Kidney epithelial cell (primary cell): ENCODE data around the gene SAMD1. TPM values are rescaled to one million over a fixed set of nuclear protein-coding genes. Genes with fewer than 3 reads are reported as not detected.

ENCODE experiments used
- DNase-seq: peaks from one replicate; pipeline ENCODE4 v3.0.0-alpha.2; 2010; ENCODE audit warnings: low read depth
- H3K27me3 ChIP-seq: 2 replicates; pipeline ENCODE4 v1.6.0; 2011; ENCODE audit warnings: low read length; ENCODE audit not compliant: control insufficient read depth, insufficient read depth
- H3K36me3 ChIP-seq: 2 replicates; pipeline ENCODE4 v1.5.1; 2011; ENCODE audit warnings: low read length; ENCODE audit not compliant: control insufficient read depth, insufficient read depth
- H3K4me3 ChIP-seq: 2 replicates; pipeline ENCODE4 v1.5.1; 2011; ENCODE audit warnings: low read depth, mild to moderate bottlenecking, control low read depth, low read length
- CTCF ChIP-seq: IDR thresholded peaks from 2 replicates; pipeline ENCODE4 v1.5.1; 2011; ENCODE audit warnings: mild to moderate bottlenecking, moderate library complexity, low read length, control low read depth, inconsistent platforms; ENCODE audit not compliant: insufficient read depth, poor library complexity, severe bottlenecking
- total RNA-seq: library from RNA; depleted of rRNA; stranded (reverse); fragments of >200 nt; gene quantifications from 2 replicates; pipeline ENCODE4 v1.2.3, GENCODE V29; 2015

SAMD1 gene
- total RNA-seq, 1 donor from 2014 or later, result 21.8 TPM

GRCh38 chr19:14073261-14073924 is 17.2 kb downstream of the SAMD1 start:
- DNase-seq, result no peak
- TF ChIP-seq CTCF, result no peak
- Histone ChIP-seq H3K4me3 (peak overlapping the region; percentile 78), H3K27me3 (no peaks in the 10 kb centered on the region), H3K36me3 (no peaks in the 10 kb centered on the region)

- Histone ChIP-seq H3K36me3 (no peaks in the 10 kb centered on the region), H3K27me3 (no peaks in the 10 kb centered on the region), H3K4me3 (peak within 1 kb of the TSS; percentile 78)
- no peak for DNase-seq
- no peak for TF ChIP-seq CTCF
Measured at GRCh38 chr19:14072535-14073260, 17.9 kb downstream of the SAMD1 start, which contains the start of gene MISP3. MISP3 (plus strand) TSS chr19:14072786; CDS start chr19:14073310, 524 bp downstream.

- Histone ChIP-seq H3K27me3 (no peaks in the 10 kb centered on the region), H3K4me3 (no peak overlapping the region), H3K36me3 (no peaks in the 10 kb centered on the region)
- TF ChIP-seq CTCF, result no peak
- no peak for DNase-seq
Measured at GRCh38 chr19:14070268-14071050, 20.1 kb downstream of the SAMD1 start.

- no peaks in the 10 kb centered on the region for H3K36me3 ChIP-seq
- no peak overlapping the region for H3K4me3 ChIP-seq
- no peak for DNase-seq
- no peak for TF ChIP-seq CTCF
- H3K27me3 ChIP-seq, result peaks cover 3% of the 10 kb centered on the region
Measured at GRCh38 chr19:14066134-14066533, 24.4 kb downstream of the SAMD1 start.

- H3K36me3 ChIP-seq, result no peaks in the 10 kb centered on the region
- no peak for TF ChIP-seq CTCF
- DNase-seq, result no peak
- H3K27me3 ChIP-seq, result peaks cover 22% of the 10 kb centered on the region
- no peak overlapping the region for H3K4me3 ChIP-seq
Measured at GRCh38 chr19:14063105-14063504, 27.4 kb downstream of the SAMD1 start.
